ENCODE measurements around the gene RAB11A.
A peak's percentile ranks its signal among the peaks of the same experiment; 100 is the strongest.

The RAB11A gene

DNA sequence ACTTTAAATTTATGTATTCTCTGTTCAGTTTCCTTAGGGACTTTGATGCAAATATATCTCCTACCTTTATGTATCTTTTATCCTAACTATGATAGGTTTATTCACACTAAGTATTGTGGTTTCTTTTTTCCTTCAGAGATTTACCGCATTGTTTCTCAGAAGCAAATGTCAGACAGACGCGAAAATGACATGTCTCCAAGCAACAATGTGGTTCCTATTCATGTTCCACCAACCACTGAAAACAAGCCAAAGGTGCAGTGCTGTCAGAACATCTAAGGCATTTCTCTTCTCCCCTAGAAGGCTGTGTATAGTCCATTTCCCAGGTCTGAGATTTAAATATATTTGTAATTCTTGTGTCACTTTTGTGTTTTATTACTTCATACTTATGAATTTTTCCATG lies 18.3 kb downstream of the RAB11A start:
- DNase-seq, result no peak

- DNase-seq, result no peak
These were observed 19.7 kb downstream of the RAB11A start for GRCh38 chr15:65888981-65889380.

- DNase-seq, result no peak
These were observed 23.8 kb downstream of the RAB11A start for GRCh38 chr15:65893060-65893459.

DNA sequence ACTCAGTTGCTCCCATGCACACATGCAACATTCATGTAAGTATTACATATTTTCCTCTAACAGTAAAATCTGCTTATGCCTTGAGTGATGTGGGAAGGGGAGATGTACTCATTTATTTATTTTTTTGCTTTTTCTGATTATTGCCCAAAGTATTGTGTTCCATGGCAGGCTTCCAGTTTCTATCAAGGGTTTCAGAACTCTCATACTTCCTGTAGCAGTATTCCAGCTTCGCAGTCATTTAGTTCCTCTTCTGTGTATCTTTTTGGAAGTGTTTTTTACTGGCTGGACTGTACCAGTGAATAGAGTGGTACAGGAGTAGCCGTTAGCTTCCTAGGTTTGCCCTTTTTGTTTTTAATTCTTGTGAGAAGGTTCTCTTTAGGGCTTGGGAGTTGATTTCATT lies 26.9 kb downstream of the RAB11A start:
- no peak for DNase-seq

DNA sequence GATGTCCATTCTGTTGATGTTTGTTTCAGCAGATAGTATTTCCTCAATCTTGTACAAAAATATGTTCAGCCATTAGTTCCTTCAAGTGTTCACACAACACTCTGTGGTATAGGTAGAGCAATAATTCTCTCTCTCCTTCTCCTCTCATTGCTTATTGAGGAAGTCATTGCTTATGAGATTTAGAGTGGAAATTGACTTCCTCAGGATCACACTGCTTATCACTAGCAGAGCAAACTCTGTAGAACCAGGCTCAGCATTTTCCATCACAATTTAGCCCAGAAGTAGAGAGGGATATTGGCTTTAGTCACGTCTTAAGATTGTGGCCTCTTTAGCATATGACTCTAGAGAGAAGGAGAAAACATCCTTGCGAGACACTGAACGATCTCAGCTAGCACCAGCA lies 31.2 kb downstream of the RAB11A start:
- DNase-seq, result no peak

DNA sequence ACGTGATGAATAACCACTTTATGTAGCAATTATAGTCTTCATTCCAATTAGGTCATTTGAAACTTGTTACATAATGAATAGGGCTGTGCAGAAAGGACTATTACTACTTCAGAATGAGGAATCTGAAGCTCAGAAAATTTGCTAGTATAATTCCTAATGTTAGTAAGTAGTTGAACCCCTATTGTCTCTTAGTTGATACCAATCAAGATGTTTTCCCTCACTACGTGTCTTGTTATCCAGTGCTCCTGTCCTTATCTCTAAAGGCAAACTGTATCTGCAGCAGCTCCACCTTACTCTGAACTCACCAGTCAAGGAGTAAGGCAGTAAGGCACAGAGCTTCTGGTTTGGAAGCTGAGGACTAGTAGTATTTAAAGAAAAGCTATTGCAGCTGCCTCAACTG lies 32.0 kb downstream of the RAB11A start:
- no peak for DNase-seq

- DNase-seq, result no peak
These were observed 32.5 kb downstream of the RAB11A start for GRCh38 chr15:65901836-65902235.

GRCh38 chr15:65902373-65902772 lies 33.1 kb downstream of the RAB11A start:
- DNase-seq, result no peak

- DNase-seq, result no peak
These were observed 34.2 kb downstream of the RAB11A start for GRCh38 chr15:65903296-65904073.

DNA sequence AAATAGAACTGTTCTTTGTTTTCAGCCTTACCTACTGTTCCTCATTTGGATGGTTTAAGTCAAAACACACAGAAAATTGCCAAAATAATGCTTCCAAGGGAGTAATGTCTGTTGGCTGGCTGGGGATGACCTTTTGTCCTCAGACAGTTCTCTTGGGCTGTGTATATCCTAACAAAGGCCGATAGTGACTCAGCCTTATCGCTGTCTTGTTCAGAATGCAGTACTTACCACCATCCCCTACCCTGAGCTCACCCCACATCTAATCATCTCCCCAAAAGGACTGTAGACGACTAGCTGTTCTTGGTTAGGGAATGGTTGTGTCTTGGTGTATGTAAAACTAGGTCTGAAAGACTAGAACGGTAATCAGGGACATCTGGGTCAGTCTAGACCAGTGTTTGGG lies 35.0 kb downstream of the RAB11A start:
- no peak for DNase-seq

DNA sequence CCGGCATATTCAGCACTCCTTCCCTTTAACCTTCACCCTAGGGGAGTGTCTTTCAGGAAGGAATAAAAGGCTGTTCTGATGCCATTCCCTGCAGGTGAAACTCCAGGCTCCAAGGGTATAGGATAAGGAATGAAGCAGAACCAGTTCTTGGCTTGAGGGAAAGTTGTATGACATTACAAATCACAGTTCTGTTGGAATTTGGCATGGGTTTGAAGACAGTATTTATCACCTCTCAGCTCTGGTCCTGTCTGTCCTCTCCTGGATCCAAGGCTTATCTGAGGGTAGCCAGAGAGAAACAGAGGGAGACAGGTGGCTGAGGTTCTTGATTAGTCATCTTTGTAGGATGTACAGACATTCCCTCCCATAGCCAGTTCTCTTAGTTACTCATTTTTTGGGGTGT lies 37.1 kb downstream of the RAB11A start:
- no peak for DNase-seq

- DNase-seq, result peak; percentile 28
These were observed 38.4 kb downstream of the RAB11A start for GRCh38 chr15:65907661-65908060.

DNA sequence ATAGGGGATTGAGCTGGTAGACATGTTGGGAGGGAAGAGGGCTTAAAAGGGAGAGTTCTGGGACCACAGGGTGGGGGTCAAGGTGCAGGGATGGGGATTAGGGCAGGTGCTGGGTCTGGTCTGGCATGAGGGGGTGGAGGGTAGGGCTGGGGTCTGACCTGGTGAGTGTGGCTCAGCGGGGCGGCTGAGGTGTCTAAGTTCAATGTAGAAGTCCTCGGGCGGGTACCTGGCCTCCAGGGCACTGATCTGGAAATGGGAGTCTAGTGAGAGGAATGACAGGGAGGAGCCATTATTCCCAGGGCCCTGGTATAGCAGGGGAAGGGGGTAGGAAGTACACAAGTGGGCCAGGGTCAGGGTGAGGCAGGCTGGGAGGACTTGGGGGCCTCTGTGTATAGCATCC lies 39.6 kb downstream of the RAB11A start:
- peak; percentile 28 for DNase-seq

GRCh38 chr15:65909831-65910230 lies 40.5 kb downstream of the RAB11A start:
- peak; percentile 38 for DNase-seq

DNA sequence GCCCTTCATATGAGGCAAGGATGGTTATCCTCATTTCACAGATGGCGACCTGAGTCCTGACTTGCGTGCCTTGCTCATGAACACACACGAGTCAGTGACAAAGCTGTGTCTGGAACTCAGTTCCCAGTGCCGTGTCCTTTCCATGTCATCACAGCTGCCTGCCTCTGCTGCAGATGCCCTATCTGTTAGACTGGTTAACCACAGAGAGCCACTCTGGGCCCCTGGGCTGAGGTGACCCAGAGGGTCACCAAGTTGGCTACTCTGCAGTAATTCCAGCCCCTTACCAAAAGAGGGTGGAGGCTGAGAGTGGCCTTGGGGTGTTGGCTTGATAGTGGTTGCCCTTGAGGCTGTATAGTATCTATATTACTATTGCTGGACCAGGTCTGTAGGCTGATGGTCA lies 41.0 kb downstream of the RAB11A start:
- DNase-seq, result peak; percentile 35

- peak; percentile 19 for DNase-seq
These were observed 42.9 kb downstream of the RAB11A start for GRCh38 chr15:65912235-65912634.

DNA sequence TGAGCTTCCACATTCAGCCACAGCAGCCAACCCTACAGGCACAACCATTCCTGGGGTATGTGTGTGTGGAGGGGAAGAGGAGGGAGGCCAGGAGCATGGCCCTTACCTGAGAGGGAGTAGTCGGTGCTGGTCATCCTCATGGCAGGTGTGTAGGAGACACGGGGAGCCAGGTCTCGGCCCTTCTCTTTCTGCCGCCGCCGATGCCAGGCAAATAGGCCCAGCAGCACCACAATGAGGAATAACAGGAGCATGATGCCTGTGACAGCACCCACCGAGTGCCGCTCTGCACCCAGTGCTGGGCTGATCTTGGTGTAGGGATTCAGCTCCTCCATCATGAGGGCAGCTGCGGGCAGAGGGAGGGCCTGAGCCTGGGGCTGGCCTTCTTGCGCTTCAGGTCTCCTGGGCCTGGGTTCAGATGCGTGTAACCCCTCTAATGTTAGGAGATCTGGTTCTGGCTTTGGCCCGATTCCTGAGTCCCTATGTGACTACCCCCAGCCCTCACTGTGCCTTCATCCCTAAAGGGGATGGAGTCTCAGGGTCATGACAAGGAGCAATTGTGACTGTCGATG lies 44.4 kb downstream of the RAB11A start:
- DNase-seq, result peak; percentile 33

DNA sequence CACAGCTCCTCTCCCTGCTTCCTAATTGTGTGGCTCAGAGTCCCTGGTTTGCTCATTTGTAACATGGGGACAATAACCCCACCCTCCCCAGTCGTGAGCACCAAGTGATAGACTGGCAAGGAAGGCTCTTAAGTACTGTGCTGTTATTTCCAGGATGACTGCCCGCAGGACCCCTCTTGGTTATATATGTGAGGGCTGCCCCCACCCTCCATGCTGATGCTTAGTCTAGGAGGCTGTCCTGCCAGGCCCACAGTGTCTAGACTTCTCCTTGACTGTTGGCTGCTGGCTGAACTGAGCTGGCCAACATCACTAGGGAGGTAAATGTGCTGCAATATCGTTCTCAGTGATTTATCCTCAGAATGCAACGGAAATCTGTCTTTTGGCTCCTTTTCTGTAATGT lies 45.1 kb downstream of the RAB11A start:
- DNase-seq, result peak; percentile 1

DNA sequence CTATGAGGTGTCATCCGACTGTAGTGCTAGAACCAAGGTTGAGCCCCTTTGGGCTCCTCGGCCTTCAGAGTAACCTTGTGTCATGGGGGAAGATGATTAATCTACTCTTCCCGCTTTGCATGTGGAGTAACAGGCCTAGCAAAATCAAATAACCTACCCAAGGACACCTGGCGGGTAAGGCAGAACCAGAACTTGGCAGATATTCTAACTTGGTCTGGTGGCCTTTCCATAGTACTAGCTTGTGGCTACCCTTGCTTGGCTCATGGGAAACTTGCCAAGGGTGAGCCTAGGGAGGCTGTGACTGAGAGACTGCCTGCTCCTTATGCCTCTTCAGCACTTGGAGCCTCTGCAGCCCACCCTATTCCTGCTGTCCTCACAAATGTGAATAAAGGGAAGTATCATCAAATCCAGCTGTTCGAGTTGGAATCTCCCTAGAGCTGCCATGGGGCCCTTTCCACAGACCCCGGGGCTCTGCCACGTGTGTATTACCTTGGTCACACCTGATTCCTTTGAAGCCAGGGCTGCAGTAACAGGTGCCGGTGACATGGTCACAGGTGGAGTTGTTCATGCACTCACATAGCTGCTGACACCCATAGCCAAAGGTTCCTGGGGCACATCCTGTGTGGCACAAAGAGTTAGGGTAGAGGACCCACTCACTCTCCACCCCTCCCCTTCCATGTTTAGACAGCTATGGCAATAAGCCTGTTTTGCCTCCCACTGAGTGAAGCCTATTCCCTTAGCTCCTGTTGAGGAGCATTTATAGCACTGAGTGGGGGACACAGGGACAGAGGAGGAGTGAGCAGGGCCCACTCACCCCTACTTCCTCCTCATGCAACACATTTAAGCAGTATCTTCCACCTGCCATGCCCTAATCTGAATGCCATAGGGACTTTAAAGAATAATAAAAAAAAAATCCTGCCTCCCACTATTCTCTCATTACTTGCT lies 46.0 kb downstream of the RAB11A start:
- no peak for DNase-seq

DNA sequence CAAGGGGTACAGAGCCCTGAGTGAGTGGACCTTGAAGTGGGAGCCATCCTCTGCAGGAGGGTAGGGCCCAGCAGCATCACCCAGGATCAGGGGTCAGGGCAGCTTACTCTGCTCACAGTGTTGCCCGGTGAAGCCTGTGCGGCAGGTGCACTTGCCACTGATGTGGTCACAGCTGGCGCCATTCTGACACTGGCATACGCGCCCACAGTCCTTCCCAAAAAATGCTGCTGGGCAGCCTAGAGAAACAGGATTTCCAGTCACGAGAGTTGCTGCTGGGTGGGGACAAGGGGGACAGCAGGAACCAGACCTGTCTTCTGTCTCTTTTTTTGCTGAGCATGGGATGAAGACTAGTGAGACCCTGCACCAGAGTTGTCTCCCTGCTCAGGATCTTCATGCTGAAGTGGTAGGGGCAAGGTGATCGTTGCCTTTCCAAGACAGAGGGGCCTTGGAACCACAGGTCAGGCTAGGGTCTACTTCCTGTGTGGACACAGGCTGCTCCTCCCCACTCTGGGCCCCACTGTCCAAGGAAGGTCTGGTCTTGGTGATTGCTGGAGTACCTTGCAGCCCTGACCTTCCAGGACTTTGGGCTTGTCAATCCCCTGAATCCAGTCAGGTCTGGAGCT lies 46.9 kb downstream of the RAB11A start:
- no peak for DNase-seq

DNA sequence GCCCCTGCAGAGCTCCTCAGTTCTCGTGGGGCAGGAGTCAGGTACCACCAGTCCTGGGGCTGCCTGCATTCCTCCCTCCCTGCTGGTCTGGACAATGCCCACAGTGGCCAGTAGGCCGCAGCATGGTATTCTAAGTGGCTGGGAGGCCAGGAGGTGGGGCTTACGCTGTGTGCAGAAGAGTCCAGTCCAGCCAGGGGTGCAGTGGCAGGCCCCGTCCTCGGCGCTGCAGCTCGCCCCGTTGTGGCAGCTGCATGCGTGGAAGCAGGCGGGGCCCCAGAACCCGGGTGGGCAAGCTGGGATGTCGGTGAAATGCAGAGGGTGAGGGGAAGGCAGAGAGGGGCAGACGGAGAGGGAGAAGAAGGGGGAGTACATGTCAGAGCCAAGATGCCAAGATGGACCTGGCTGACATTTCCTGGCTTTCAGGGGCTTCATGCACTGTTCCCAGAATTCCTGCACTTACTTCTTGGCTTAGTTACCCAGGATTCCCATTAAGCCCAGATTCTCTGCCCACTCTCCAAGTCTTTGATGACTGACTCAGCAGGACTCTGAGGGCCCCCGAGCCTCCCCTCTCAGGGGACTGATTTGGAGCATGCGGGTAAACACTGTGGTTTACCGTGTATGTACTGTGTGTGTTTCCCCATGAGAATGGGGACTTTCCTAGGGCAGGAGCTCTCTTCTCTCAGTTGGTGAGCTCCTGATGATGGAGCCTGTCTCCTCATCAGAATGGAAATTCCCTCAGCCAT lies 47.5 kb downstream of the RAB11A start:
- no peak for DNase-seq

DNA sequence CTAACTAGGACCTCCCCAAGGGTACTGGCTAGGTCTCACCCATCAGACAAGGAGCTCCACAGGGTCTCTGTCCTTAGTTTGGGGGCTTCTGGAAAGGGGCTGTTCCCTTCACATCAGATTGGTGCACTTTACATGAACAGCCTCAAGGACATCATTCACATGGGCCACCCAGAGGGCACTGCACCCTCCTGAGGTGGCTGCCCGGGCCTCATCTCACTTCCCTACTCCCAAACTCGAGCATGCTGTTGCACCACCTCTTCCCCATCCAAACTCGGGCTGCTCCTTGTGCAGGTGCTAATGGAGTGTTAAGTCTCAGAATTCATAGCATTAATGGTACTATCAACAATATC lies 48.1 kb downstream of the RAB11A start:
- no peak for DNase-seq

GRCh38 chr15:65917936-65918335 lies 48.6 kb downstream of the RAB11A start:
- DNase-seq, result no peak

Data from activated CD8-positive, alpha-beta memory T cell treated with anti-CD3 and anti-CD28 coated beads for 24 hours (primary cell).